Stimulated activated CD8-positive, alpha-beta memory T cell treated with anti-CD3 and anti-CD28 coated beads, Interleukin-4, amount 100 ng/mL, for 1 hour (primary cell): ENCODE results near the gene HOXA7.

ENCODE experiments used
- DNase-seq, 2 donors: peaks; one replicate each; pipeline ENCODE4 v3.0.0-alpha.2; 2020; ENCODE audit warnings: low read depth in 2 of 2, low spot score in 1 of 2

HOXA7 gene

DNA sequence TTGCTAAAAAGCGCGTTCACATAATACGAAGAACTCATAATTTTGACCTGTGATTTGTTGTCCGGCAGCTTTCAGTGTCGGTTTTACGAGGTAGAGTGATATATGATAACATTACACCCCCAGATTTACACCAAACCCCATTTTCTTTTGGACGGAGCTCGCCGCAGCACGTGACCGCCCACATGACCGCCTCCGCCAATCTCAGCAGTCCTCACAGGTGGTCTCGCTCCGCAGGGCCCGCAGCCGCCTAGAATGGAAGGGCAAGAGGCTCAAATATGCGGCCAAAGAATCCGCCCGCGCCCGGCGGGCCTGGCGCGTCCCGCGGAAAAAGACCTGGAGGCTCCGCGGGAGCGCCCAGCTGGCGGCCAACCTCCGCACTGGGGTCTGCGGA is at the start of gene HOXA7:
HOXA7 (minus strand) TSS at position 168 of the 391 bp plus-strand sequence; CDS start at position 38, 130 bp downstream.
- no peak for DNase-seq

GRCh38 chr7:27205325-27206280 is 49.1 kb upstream of the HOXA7 start:
- no peak for DNase-seq

- DNase-seq: no peak
Observed at GRCh38 chr7:27204851-27205322, 48.4 kb upstream of the HOXA7 start.

GRCh38 chr7:27203964-27204594 is 47.6 kb upstream of the HOXA7 start:
- DNase-seq: no peak

- no peak for DNase-seq
Observed at GRCh38 chr7:27203365-27203953, 47.0 kb upstream of the HOXA7 start.

DNA sequence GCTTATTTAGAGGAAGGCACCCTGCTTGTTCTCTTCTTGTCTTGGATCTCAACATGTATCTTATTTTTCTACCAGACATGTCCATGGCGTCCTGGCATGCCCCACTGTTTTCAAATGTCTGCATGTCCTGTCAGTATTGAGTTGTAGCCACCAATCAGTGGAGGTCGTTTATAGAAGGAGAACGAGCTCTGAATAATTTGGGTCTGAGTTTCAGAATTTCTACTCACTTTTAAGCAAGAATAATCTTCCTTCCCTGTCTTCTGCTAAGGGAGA is 46.3 kb upstream of the HOXA7 start:
- DNase-seq: no peak

DNA sequence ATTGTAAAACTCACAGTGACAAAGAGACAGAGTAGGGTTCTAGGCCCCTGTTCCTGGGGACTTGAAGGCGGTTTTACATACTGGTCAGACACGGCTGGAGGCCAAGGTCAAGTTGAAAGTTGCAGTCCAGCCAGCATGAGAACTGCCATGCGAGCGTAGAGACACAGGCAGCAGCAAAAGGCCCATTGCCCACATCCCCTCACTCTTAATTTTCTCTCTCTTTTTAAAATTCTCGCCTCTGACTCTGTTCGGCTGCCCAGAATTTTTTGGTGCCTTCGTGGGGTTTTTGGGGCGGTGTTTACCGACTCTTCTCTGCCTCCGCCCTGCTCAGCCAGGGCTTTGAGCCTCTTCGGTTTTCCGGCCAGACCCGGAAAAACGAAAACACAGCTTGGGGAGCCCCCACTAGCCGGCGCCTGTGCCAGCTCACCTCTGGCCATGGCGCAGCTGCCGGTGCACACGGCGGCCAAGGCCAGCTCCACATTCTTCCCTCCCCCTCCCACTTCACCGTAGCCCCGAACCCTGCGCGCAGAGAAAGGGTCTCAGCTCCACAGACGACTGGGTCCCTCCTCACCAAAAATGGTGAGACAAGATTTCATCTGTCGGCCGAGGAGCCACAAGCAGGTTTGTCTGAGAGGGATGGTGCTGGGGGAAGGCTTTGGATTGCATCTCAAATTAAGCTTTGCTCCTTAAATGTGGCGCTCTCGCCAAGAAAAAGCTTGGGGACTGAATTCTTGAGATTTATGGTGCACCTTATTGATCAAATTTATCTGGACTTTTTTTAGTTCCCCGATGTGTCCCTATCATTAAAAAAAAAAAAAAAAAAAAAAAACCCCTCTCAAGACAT is 45.8 kb upstream of the HOXA7 start:
- DNase-seq: no peak

- DNase-seq: no peak
Observed at GRCh38 chr7:27201580-27202017, 45.1 kb upstream of the HOXA7 start.

DNA sequence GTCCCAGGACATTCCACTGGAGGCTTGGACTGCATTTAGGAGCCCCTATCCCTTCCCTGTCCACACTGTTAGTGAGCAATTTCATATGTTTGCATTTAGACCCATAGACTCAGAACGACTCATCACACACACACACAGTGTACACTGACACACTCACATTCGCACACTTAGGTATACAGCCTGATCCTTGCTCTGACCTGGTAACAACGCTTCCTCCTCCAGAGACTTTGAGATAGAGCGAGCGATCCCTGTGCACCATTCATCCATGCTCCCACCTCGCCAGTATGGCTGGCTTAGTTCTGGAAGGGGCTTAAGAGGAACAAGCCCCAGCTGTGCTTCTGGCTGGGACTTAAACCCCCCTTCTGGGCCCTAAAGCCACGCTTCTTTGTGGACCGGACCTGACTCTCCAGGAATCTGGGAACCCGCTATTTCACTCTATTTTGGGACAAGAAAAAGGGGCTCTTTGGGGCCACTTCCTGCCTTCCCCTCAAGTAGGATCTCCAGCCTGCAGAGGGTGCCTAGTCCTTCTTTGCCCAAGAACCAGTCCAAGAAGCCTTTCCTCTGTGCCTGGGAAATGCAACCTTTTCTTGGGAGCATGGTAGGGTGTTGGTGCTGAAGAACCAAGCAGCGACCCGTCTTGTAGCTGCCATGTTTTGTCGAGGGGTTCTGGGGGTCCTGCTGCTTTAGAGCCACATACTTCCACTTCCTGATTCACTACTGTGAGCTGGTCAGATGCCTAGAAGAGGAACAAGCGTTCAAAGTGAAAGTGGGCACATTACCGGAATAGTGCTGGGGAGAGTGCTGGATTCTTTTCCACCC is 44.5 kb upstream of the HOXA7 start:
- no peak for DNase-seq

DNA sequence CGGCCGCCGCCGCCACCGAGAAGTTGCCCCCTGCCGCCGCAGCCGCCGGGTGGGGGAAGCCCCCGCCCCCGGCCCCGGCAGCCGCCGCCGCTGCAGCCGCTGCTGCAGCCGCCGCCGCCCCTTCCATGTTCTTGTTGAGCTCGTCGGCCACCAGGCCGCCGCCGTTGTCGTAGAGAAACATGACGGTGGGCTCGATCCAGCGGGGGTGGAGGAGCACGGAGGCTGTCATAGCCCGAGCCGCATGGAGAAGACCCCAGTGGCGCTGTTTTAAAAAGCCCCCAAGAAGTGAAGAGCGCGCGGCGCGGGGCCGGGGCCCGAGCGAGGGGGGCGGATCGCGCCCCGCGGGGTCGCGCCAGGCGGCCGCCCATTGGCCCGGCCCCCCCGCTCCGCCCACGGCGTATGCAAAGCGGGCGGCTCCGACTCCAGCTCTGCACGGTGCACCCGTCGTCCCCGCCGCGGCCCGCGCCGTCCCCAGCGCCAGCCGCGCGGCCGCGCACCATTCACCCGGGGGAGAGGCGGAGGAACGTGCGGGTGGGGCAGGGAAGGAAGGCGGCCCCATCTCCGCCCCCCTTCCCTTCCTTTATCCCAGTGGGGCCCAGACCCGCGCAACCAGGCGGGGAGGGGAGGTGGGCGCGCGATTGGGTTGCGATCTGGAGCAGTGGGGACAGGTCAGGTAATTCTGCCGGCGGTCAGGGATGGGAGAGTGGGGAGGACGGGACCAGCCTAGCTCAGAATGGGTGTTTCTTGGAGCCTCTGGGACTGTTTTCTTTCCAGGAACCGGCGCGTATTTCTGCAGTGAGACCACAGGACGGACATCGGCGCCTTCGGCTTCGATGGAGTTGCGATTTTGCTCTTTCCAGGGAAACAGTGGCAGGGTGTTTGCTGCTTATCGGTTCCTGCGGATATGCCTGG is 43.6 kb upstream of the HOXA7 start, which contains the start of gene HOXA13:
HOXA13 (minus strand) TSS at position 243 of the 912 bp plus-strand sequence; CDS start at position 229, 14 bp downstream.
- no peak for DNase-seq

GRCh38 chr7:27198871-27199801 is 42.7 kb upstream of the HOXA7 start:
- no peak for DNase-seq

DNA sequence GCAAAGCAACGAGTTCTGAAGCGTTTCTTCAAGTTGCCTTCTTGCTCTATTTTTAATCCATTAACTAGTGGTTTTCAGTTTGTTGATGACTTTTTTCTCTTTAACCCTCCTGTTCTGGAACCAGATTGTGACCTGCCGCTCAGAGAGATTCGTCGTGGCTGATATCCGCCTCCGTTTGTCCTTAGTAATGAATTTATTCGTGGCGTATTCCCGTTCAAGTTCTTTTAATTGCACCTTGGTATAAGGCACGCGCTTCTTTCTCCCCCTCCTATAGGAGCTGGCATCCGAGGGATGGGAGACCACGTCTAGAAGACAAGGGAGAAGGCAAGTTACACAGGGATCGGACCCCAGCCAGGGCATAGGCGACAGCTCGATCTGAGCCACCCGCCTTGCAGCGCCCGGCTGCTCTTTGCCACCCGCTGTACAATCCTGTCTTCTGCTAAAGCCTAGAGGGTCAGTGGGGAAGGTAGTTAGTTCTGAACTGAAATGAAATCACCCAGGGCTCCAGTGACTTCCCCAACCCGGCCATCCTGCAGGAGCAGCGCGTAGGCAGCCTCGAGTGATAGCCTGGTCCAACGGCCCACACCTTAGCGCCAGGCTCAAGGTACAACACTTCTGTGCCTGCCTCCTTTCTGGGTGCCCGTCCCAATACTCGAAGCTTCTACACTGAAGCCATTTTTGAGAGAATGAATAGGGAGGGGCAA is 41.8 kb upstream of the HOXA7 start:
- no peak for DNase-seq

DNA sequence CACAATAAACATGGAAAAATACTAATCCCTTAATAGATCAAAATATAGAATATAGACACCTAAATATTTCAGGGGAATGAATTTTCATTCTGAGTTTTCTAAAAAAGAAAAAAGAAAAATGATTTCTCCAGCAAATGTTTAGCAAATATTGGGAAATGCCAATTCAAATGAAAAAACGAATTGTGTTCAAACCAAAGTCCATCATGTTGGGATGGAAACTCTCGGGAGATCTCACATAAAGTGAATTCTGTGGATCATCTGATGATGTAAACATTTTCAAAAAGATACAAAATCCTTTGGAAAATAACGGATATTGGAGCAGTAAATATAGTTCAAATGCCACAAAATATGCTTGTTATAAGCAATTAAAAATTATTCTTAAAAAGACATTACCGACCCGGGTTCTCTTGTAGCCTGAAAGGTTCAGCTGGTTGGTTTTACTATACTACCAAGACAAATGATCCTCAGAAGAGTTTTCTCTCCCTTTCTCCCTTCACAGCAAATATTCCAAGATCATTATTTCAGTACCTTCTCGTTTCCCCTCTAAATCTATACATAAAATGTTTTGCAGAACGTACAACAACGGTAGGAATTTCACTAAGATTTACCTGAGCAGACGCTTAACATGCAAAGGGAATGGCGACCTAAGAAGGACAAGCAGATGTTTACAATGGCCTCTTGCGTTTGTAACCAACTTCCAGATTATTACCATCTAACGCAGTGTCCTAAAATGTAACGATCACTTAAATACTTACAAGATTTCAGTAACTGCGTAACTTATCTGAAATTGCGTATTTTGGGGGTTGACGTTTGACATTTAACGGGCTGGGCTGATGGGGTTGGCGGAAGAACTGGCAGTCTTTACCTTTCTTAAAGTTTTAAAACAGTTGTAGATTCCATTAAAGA is 40.9 kb upstream of the HOXA7 start:
- DNase-seq: no peak

DNA sequence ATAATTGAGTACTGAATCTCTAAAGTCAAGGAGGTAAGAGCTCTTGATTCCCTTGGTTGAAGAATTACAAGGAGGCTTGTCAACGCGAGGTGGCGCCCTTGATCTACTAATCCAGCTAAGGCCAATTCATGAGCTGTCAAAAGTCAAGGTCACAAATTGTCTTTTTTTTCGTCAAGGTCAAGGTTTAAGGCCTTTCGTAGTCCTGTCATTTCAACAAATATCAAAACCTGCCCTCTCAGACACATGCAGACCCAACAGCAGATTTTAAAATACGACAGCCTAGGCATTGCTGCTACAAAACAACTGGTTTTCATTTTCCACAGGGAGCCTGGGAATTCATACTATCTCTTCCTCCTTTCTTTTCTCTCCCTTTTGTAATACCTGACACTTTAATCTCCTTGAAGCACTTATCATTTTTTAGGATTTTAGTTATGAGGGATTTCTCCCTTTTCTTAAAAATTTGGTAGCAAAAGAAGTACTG is 39.9 kb upstream of the HOXA7 start:
- peak; percentile 58 to 75 for DNase-seq

GRCh38 chr7:27194686-27195379 is 38.4 kb upstream of the HOXA7 start:
- DNase-seq: no peak

DNA sequence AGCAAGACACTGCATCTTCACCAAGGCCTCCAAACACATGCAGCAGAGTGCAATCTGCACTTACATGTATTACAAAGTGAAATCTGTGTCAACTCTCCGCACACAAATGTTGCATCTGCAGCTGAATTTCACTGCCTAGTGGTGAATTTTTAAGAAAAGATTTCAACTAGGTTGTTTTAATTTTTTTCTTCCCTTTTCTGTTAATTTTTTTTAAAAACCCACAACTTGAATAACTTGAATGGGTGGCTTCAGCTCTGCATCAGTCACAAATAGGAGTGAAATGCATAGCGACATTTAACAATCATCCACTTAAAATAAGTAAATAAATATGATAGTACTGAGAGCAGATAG is 37.5 kb upstream of the HOXA7 start:
- no peak for DNase-seq
